Hepatocyte (in vitro differentiated cells): ENCODE data around the gene CCT8. TPM values are rescaled to one million over a fixed set of nuclear protein-coding genes. Genes with fewer than 3 reads are reported as not detected.

Experiments
- DNase-seq: peaks from one replicate; pipeline ENCODE4 v3.0.0-alpha.2; 2016; ENCODE audit warnings: low spot score
- H2AFZ ChIP-seq: fragments of 200-600 bp; sonication (generic); 2 replicates; pipeline ENCODE4 v1.6.0; 2016; ENCODE audit warnings: antibody characterized with exemption, mild to moderate bottlenecking
- H3K27ac ChIP-seq: fragments of 200-600 bp; sonication (generic); 2 replicates; pipeline ENCODE4 v1.5.1; 2016; ENCODE audit warnings: mild to moderate bottlenecking
- H3K27me3 ChIP-seq: fragments of 200-600 bp; sonication (generic); 2 replicates; pipeline ENCODE4 v1.6.1; 2016
- H3K36me3 ChIP-seq: fragments of 200-600 bp; sonication (generic); replicated peaks from 2 replicates; pipeline ENCODE4 v1.5.1; 2016; ENCODE audit warnings: low read depth; ENCODE audit not compliant: insufficient read depth
- H3K4me1 ChIP-seq: fragments of 200-600 bp; sonication (generic); 2 replicates; pipeline ENCODE4 v1.5.1; 2016; ENCODE audit warnings: mild to moderate bottlenecking, moderate library complexity; ENCODE audit not compliant: insufficient read depth
- H3K4me2 ChIP-seq: fragments of 200-600 bp; sonication (generic); 2 replicates; pipeline ENCODE4 v1.6.0; 2016
- H3K4me3 ChIP-seq: fragments of 200-600 bp; sonication (generic); 2 replicates; pipeline ENCODE4 v1.5.1; 2016; ENCODE audit warnings: mild to moderate bottlenecking
- H3K79me2 ChIP-seq: fragments of 200-600 bp; sonication (generic); 2 replicates; pipeline ENCODE4 v1.6.0; 2017; ENCODE audit warnings: mild to moderate bottlenecking
- H3K9me2 ChIP-seq: fragments of 200-600 bp; sonication (generic); replicated peaks from 2 replicates; pipeline ENCODE4 v1.6.0; 2017; ENCODE audit warnings: mild to moderate bottlenecking; ENCODE audit not compliant: insufficient read depth
- H3K9me3 ChIP-seq: fragments of 200-600 bp; sonication (generic); 2 replicates; pipeline ENCODE4 v1.5.1; 2016; ENCODE audit warnings: low read depth, mild to moderate bottlenecking
- H4K20me1 ChIP-seq: fragments of 200-600 bp; sonication (generic); 2 replicates; pipeline ENCODE4 v1.6.0; 2016; ENCODE audit warnings: mild to moderate bottlenecking; ENCODE audit not compliant: insufficient read depth, poor library complexity, severe bottlenecking
- EZH2 ChIP-seq: fragments of 200-600 bp; sonication (generic); IDR thresholded peaks from 2 replicates; pipeline ENCODE4 v1.6.1; 2016; ENCODE audit warnings: antibody characterized with exemption, mild to moderate bottlenecking, borderline replicate concordance
- EZH2phosphoT487 ChIP-seq: fragments of 200-600 bp; sonication (generic); IDR thresholded peaks from one replicate; pipeline ENCODE4 v1.6.1; 2018; ENCODE audit warnings: antibody characterized with exemption, mild to moderate bottlenecking, low read depth, moderate library complexity; ENCODE audit not compliant: unreplicated experiment, severe bottlenecking
- WGBS: methylation state at CpG from one replicate; pipeline ENCODE4 v1.1.6; 2016; ENCODE audit warnings: low lambda C conversion rate; ENCODE audit errors: missing lambda C conversion rate; 5-methylcytosine and 5-hydroxymethylcytosine counted together
- polyA plus RNA-seq: library from polyadenylated mRNA; unstranded; fragments of >200 nt; fragmentation: Nextera tagmentation; extraction: Ambion mirVana; gene quantifications from 2 replicates; pipeline ENCODE4 v1.2.1, GENCODE V29; 2016
- total RNA-seq: library from RNA; depleted of rRNA; stranded (reverse); fragments of >200 nt; gene quantifications from 2 replicates; pipeline ENCODE4 v1.2.3, GENCODE V29; 2014
- TF ChIP-seq, protein P1 (sequence below): fragments of 200-600 bp; sonication (generic); IDR thresholded peaks from 2 replicates; pipeline ENCODE4 v1.5.1; 2016; ENCODE audit warnings: antibody characterized with exemption, mild to moderate bottlenecking; ENCODE audit not compliant: poor library complexity

The CCT8 gene
- total and polyA plus RNA-seq, 2 experiments from 2014 or later, result 125 to 196 TPM

DNA sequence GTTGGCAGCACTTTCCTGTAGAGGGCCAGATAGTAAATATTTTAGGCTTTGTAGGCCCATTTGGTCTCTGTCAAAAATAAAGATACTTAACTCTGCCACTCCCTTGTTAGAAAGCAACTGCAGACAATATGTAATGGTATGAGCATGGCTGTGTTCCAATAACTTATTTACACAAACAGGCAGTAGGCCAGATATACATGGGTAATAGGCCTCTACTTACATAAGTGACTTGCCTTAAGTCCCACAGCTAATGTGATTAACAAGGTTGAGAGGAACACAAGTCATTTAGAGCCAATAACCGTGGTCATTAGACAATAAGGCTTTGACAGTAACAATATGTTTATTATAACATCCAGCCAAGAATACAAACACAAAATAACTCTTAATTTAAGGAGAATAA is 17.4 kb downstream of the CCT8 start:
- peaks cover 1% of the 10 kb centered on the region for H3K36me3 ChIP-seq
- no peak overlapping the region for H3K4me3 ChIP-seq
- TF ChIP-seq EZH2phosphoT487 (no peak), EZH2 (no peak)
- TF ChIP-seq, protein P1, sequence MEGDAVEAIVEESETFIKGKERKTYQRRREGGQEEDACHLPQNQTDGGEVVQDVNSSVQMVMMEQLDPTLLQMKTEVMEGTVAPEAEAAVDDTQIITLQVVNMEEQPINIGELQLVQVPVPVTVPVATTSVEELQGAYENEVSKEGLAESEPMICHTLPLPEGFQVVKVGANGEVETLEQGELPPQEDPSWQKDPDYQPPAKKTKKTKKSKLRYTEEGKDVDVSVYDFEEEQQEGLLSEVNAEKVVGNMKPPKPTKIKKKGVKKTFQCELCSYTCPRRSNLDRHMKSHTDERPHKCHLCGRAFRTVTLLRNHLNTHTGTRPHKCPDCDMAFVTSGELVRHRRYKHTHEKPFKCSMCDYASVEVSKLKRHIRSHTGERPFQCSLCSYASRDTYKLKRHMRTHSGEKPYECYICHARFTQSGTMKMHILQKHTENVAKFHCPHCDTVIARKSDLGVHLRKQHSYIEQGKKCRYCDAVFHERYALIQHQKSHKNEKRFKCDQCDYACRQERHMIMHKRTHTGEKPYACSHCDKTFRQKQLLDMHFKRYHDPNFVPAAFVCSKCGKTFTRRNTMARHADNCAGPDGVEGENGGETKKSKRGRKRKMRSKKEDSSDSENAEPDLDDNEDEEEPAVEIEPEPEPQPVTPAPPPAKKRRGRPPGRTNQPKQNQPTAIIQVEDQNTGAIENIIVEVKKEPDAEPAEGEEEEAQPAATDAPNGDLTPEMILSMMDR, result no peak
- 89% methylated on average over 1 of the region's 1 CpG for WGBS
- no peak overlapping the region for H3K4me2 ChIP-seq
- H2AFZ ChIP-seq, result no peak overlapping the region
- H3K79me2 ChIP-seq, result no peaks in the 10 kb centered on the region
- H4K20me1 ChIP-seq, result no peaks in the 10 kb centered on the region
- H3K4me1 ChIP-seq, result no peaks in the 10 kb centered on the region
- no peak overlapping the region for H3K27ac ChIP-seq
- no peaks in the 10 kb centered on the region for H3K9me2 ChIP-seq
- H3K9me3 ChIP-seq, result no peaks in the 10 kb centered on the region
- no peak for DNase-seq
- no peaks in the 10 kb centered on the region for H3K27me3 ChIP-seq

GRCh38 chr21:29055080-29055479 is 18.4 kb downstream of the CCT8 start:
- no peak for DNase-seq
- Histone ChIP-seq H3K36me3 (no peaks in the 10 kb centered on the region), H3K9me2 (no peaks in the 10 kb centered on the region), H3K4me2 (no peak overlapping the region), H3K4me1 (no peaks in the 10 kb centered on the region), H3K27me3 (no peaks in the 10 kb centered on the region), H4K20me1 (no peaks in the 10 kb centered on the region), H2AFZ (no peak overlapping the region), H3K9me3 (no peaks in the 10 kb centered on the region), H3K4me3 (no peak overlapping the region), H3K27ac (no peak overlapping the region), H3K79me2 (no peaks in the 10 kb centered on the region)
- TF ChIP-seq EZH2, result no peak
- TF ChIP-seq EZH2phosphoT487, result no peak
- TF ChIP-seq, protein P1, result no peak
- WGBS, result 95% methylated on average over 5 of the region's 5 CpGs

DNA sequence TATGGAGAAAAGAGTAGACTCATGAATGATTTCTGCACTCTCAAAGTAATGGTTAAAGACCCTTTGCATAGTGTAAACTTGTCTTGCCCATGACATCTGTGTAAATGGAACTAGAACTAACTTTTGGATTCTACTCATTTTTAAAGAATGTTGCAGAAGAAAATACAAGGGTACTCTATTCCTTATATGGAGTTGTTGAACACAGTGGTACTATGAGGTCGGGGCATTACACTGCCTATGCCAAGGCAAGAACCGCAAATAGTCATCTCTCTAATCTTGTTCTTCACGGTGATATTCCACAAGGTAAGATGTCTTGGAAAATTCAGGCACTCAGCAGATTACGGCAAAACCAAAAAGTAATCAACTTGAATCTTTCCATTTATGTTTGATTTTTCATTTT is 19.8 kb downstream of the CCT8 start:
- no peak overlapping the region for H3K27ac ChIP-seq
- no peaks in the 10 kb centered on the region for H3K9me3 ChIP-seq
- no peak overlapping the region for H2AFZ ChIP-seq
- WGBS, result 97% methylated on average over 4 of the region's 4 CpGs
- no peaks in the 10 kb centered on the region for H3K4me1 ChIP-seq
- H3K36me3 ChIP-seq, result no peaks in the 10 kb centered on the region
- H3K4me2 ChIP-seq, result no peak overlapping the region
- H3K9me2 ChIP-seq, result no peaks in the 10 kb centered on the region
- no peak overlapping the region for H3K4me3 ChIP-seq
- no peaks in the 10 kb centered on the region for H3K79me2 ChIP-seq
- DNase-seq, result no peak
- H4K20me1 ChIP-seq, result no peaks in the 10 kb centered on the region
- no peak for TF ChIP-seq EZH2phosphoT487
- TF ChIP-seq, protein P1, result no peak
- TF ChIP-seq EZH2, result no peak
- H3K27me3 ChIP-seq, result no peaks in the 10 kb centered on the region

DNA sequence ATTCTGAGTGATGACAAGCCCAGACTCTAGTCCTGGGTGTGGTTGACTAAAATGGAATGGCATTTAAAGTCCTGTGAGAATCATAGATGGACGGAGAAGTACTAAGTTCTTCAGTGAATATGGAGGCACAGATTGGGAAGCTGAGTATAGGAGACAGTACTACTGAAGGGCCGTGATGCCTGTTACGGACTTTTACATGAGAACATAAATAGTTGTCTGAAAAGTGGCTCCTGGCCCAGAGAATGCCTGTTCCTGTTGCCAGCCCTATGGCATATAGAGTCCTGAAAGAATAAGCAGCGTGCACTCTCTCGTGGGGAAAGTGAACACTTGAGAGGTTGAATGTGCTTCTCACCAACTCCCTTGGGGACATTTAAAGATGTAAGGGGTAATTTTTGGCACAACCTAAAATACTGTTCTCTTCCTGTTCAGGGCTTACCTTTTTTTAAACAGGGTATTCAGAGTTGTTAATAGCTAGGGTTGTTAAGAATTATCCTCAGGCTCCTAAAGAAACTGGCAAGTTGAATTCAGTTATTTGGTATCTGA is 20.4 kb downstream of the CCT8 start:
- no peaks in the 10 kb centered on the region for H3K4me1 ChIP-seq
- no peaks in the 10 kb centered on the region for H3K27me3 ChIP-seq
- no peak overlapping the region for H3K4me3 ChIP-seq
- H2AFZ ChIP-seq, result no peak overlapping the region
- no peaks in the 10 kb centered on the region for H3K9me3 ChIP-seq
- TF ChIP-seq EZH2phosphoT487 (no peak), EZH2 (no peak)
- TF ChIP-seq, protein P1, result no peak
- no peaks in the 10 kb centered on the region for H3K36me3 ChIP-seq
- H3K4me2 ChIP-seq, result no peak overlapping the region
- no peaks in the 10 kb centered on the region for H3K9me2 ChIP-seq
- no peaks in the 10 kb centered on the region for H3K79me2 ChIP-seq
- no peak overlapping the region for H3K27ac ChIP-seq
- WGBS, result 92% methylated on average over 5 of the region's 5 CpGs
- DNase-seq, result no peak
- H4K20me1 ChIP-seq, result no peaks in the 10 kb centered on the region
